Measurements from ENCODE around the gene TLE3.

The TLE3 gene

DNA sequence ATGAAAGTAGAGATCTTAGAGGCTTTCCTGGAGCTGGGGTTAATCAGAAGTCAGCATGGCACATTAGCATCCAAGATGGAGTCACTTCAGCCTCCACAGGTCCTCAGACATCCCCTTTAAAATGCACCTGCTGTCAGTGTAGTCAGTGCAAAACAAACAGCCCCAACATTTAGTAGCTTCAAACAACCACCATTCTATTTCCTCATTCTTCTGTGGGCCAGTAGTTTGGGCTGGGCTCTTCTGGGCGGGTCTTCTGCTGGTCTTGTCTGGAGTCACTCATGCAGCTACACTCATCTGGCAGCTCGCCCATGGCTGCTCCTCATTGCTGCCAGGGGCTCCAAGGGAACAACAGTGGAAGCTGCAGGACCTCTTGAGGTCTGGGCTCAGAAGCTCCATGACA lies 99.9 kb downstream of the TLE3 start:
- no peak for DNase-seq (ENCODE audit: extremely low read depth, insufficient read length)
- Histone ChIP-seq H3K4me3 (replicated peaks; ENCODE audit: low read depth, low read length) (no peak overlapping the region), H3K36me3 (ENCODE audit: control insufficient read depth, insufficient read depth, low read length) (no peaks in the 10 kb centered on the region), H3K27me3 (replicated peaks; ENCODE audit: control insufficient read depth, insufficient read depth, low read length) (no peaks in the 10 kb centered on the region)
- TF ChIP-seq, protein P1, sequence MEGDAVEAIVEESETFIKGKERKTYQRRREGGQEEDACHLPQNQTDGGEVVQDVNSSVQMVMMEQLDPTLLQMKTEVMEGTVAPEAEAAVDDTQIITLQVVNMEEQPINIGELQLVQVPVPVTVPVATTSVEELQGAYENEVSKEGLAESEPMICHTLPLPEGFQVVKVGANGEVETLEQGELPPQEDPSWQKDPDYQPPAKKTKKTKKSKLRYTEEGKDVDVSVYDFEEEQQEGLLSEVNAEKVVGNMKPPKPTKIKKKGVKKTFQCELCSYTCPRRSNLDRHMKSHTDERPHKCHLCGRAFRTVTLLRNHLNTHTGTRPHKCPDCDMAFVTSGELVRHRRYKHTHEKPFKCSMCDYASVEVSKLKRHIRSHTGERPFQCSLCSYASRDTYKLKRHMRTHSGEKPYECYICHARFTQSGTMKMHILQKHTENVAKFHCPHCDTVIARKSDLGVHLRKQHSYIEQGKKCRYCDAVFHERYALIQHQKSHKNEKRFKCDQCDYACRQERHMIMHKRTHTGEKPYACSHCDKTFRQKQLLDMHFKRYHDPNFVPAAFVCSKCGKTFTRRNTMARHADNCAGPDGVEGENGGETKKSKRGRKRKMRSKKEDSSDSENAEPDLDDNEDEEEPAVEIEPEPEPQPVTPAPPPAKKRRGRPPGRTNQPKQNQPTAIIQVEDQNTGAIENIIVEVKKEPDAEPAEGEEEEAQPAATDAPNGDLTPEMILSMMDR (IDR thresholded peaks at IDR 0.05; ENCODE audit: insufficient read depth, low read length, poor library complexity, severe bottlenecking): no peak
